Ishikawa (cell line): ENCODE measurements around the gene MTNR1B.

Source experiments
- CEBPB ChIP-seq: IDR thresholded peaks from 2 replicates; pipeline ENCODE4 v1.6.1; 2012
- CREB1 ChIP-seq: IDR thresholded peaks from 2 replicates; pipeline ENCODE4 v1.6.1; 2012; ENCODE audit warnings: low read depth
- EGR1 ChIP-seq: IDR thresholded peaks from 2 replicates; pipeline ENCODE4 v1.6.1; 2012
- EP300 ChIP-seq: IDR thresholded peaks from 2 replicates; pipeline ENCODE4 v1.6.1; 2012; ENCODE audit warnings: borderline replicate concordance
- RAD21 ChIP-seq: IDR thresholded peaks from 2 replicates; pipeline ENCODE4 v1.6.1; 2012; ENCODE audit warnings: low read depth
- TAF1 ChIP-seq: IDR thresholded peaks from 2 replicates; pipeline ENCODE4 v1.6.1; 2012; ENCODE audit warnings: low read depth, mild to moderate bottlenecking
- TCF12 ChIP-seq: IDR thresholded peaks from 2 replicates; pipeline ENCODE4 v1.6.1; 2012; ENCODE audit warnings: low read depth
- TEAD4 ChIP-seq: IDR thresholded peaks from 2 replicates; pipeline ENCODE4 v1.6.1; 2012
- YY1 ChIP-seq: IDR thresholded peaks from 2 replicates; pipeline ENCODE4 v1.6.1; 2012; ENCODE audit warnings: low read depth
- ZBTB7A ChIP-seq: IDR thresholded peaks from 2 replicates; pipeline ENCODE4 v1.6.1; 2012; ENCODE audit warnings: low read depth
- TF ChIP-seq, protein P1 (sequence below): IDR thresholded peaks from 2 replicates; pipeline ENCODE4 v1.6.1; 2012; ENCODE audit warnings: low read depth, mild to moderate bottlenecking
- TF ChIP-seq, protein P2 (sequence below): IDR thresholded peaks from 2 replicates; pipeline ENCODE4 v1.6.1; 2012
- TF ChIP-seq, protein P3 (sequence below): IDR thresholded peaks from 2 replicates; pipeline ENCODE4 v1.6.1; 2012

DNA sequence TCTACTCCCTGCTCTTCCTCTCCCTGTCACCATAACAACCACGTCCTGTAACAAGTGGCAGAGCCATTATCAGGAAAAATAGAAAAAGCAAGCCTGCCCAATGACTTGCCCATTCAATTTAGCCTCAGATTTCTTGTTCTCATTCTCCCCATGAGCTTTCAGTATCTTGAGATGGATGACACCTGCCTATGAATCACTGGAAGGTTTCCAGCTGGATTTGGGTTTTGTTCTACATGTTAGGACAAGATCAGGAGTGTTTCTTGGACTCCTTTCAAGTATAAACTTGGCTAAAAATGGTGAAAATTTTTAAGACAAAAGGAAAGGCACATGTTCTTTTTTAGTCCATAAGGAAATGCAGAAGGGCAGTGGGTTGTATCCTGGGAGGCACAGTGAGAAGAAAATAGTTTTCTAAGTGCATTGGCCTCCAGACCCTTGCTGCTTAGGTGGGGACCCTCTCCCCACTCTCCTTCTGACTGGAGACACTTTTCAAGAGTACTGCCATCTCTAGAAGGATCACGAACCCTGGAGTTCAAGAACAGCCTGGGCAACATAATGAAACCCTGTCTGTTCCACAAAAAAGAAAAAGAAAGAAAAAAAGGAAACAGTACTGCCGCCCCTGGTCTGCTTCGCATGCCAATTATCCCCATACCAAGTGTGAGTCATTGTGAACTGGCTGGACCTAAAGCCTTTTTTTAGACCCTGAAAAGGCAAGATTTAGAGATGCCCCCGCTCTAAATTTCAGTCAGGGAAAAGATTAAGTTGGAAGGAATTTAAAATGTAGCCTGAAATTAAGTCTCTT is 51.0 kb downstream of the MTNR1B start:
- TF ChIP-seq ZBTB7A (no peak), CEBPB (no peak), RAD21 (no peak), YY1 (no peak), EP300 (no peak), TCF12 (no peak), CREB1 (no peak), EGR1 (no peak), TAF1 (no peak), TEAD4 (no peak)
- TF ChIP-seq, protein P1, sequence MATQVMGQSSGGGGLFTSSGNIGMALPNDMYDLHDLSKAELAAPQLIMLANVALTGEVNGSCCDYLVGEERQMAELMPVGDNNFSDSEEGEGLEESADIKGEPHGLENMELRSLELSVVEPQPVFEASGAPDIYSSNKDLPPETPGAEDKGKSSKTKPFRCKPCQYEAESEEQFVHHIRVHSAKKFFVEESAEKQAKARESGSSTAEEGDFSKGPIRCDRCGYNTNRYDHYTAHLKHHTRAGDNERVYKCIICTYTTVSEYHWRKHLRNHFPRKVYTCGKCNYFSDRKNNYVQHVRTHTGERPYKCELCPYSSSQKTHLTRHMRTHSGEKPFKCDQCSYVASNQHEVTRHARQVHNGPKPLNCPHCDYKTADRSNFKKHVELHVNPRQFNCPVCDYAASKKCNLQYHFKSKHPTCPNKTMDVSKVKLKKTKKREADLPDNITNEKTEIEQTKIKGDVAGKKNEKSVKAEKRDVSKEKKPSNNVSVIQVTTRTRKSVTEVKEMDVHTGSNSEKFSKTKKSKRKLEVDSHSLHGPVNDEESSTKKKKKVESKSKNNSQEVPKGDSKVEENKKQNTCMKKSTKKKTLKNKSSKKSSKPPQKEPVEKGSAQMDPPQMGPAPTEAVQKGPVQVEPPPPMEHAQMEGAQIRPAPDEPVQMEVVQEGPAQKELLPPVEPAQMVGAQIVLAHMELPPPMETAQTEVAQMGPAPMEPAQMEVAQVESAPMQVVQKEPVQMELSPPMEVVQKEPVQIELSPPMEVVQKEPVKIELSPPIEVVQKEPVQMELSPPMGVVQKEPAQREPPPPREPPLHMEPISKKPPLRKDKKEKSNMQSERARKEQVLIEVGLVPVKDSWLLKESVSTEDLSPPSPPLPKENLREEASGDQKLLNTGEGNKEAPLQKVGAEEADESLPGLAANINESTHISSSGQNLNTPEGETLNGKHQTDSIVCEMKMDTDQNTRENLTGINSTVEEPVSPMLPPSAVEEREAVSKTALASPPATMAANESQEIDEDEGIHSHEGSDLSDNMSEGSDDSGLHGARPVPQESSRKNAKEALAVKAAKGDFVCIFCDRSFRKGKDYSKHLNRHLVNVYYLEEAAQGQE: no peak
- TF ChIP-seq, protein P2, sequence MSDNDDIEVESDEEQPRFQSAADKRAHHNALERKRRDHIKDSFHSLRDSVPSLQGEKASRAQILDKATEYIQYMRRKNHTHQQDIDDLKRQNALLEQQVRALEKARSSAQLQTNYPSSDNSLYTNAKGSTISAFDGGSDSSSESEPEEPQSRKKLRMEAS: no peak
- TF ChIP-seq, protein P3, sequence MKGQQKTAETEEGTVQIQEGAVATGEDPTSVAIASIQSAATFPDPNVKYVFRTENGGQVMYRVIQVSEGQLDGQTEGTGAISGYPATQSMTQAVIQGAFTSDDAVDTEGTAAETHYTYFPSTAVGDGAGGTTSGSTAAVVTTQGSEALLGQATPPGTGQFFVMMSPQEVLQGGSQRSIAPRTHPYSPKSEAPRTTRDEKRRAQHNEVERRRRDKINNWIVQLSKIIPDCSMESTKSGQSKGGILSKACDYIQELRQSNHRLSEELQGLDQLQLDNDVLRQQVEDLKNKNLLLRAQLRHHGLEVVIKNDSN: no peak
